Daoy (cell line): ENCODE measurements around the gene MTHFD1L. TPM values are rescaled to one million over a fixed set of nuclear protein-coding genes. Genes with fewer than 3 reads are reported as not detected.

Source experiments
- DNase-seq: peaks from one replicate; pipeline ENCODE4 v3.0.0-alpha.2; 2015; ENCODE audit warnings: low read depth
- total RNA-seq: library from RNA; depleted of rRNA; stranded (reverse); fragments of >200 nt; shearing (Covaris generic); gene quantifications from 2 replicates; pipeline ENCODE4 v1.2.3, GENCODE V29; 2014

MTHFD1L gene
- total RNA-seq, 1 experiment from 2014 or later = 17.8 TPM

DNA sequence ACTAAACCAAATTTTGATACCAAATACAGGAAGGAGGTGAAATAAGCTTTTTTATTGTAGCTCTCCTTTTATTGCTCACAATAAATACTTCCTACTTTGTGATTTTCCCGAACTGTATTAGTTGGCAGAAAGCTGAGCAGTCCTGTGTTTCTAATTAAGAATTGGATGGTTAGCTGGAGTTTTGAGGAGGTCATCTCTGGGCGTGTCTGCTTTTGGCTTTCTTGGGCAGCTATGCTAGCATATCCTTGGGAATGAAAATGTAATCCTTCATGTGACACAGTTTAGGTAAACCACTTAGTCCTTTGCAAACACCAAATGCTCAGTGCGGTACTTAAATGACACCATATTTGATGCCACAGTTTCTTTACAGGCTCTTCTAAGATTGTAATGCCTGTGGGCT lies 67.5 kb downstream of the MTHFD1L start:
- no peak for DNase-seq

DNA sequence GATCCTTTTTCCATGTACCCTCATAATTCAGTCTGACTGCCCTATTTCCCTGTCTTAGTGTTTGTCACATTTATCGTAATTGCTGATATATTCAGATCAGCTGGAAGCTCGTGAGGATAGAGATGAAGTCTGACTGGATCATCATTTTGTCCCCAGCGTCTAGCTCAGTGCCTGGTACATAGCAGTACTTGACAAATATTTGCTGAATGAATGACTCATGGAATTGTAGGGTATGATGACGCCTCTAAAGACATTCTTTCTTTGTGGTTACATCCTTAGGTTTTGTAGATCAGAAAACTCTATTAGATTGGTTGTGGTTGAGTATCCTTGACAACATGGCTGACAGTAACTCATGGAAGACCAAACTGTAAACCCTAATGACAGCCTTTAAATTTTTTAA lies 68.9 kb downstream of the MTHFD1L start:
- DNase-seq = peak; percentile 43

DNA sequence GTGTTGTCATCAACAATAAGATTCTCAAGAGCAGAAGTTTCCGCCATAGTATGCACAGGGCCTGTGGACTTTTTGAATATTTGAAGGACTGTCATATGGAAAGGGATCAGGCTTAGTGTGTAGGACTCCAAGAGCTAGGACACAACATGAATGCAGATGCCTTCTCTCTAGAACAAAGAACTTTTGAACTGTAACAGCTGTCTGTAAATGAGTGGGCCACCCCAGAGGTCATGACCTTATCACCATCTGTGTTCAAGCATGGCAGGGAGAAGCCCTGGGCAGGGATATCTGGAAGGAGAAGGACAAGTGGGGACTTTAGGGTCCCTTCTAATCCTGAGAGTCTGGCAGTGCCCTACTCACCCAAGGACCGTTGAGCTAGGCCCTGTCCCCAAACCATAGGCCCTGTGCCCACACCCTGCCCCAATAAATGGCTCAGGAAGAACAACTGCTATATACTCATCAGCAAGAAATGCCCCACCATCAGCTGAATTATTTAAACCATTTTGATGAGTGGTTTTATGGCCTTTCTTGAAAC lies 70.6 kb downstream of the MTHFD1L start:
- DNase-seq = no peak

DNA sequence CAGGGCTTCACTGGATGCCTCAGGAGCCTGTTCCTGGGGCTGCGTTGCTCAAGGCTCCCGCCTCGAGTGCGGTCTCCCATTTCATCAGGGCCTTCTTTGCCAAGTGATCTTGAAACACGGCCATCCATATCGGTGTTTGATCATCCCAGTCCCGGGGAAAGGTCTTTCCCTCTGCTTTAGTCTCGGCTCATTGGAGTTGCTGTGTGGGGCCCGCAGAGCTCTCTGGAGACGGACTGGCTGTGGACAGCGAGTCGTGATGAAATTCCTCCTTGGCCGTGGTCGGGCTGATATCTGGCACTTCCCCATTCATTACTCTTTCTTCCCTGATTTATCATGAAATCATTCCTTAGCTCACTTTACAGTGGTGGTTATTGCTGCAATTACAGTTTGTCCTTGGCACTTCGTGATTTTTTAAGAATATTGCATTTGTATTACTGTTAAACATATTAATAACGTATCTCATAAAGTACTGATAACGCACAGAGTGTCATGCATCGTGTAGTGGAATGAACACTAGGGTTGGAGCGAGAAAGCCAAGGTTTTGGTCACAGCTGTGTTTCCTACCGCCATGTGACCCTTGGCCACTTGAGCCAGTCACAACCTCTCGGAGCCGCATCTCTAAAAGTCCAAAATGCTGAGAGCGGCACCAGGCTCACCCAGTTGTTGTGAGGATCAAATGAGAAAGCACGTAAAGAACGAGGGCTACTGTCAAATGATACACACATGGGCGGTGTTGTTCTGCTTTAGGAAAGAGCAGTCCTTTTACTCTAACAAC lies 71.8 kb downstream of the MTHFD1L start:
- DNase-seq = no peak

DNA sequence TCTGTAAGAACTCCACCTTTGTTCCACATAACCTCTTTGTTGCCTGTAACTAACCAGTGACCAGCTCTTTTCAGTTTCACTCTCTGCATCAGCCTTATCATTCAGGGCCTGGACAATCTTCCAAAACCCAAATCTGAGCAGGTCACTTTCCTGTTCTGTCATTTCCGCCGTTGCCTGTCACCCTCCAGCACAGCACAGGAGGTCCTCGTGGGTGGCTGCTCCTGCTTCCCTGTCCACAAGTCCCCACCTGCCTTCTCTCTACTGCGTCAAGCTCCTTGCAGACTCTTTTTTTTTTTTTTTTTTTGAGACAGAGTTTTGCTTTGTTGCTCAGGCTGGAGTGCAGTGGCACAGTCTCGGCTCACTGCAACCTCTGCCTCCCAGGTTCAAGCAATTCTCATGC lies 73.9 kb downstream of the MTHFD1L start:
- DNase-seq = no peak

DNA sequence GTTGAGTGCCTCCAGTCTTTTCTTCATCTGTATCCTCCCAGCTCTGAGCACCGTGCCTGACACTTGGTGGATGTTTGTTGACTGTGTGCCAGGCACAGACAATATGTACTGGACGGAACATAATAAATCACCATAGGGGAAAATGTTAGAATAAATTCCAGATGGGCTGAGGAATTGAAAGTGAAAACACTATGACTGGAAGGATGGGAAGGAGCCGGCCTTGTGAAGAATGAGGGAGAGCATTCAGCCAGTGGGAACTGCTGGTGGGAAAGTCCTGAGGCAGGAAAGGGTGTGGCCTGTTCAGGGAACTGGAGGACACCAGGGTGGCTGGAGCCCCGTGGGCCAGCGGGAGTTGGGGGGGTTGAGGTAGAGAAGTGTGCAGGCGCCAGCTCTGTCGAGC lies 75.4 kb downstream of the MTHFD1L start:
- no peak for DNase-seq

DNA sequence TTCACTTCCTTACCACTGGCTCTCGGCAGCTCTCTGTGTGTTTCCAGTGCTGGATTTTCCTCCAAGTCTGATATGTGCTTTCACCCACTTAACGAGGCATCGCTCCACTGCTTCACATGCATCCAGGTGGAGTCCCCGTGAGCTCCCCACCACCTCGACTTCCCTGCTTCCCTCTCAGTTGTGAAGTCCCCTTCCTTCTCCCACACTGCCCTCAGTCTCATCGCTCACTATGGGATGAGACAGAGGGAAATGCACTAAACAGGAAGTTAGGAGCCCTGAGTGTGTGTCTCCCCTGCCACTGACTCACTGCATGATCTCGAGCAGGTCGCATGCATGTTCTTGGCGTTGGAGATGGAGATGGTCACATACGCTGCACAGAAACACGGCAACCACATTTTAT lies 84.0 kb downstream of the MTHFD1L start:
- DNase-seq = no peak

DNA sequence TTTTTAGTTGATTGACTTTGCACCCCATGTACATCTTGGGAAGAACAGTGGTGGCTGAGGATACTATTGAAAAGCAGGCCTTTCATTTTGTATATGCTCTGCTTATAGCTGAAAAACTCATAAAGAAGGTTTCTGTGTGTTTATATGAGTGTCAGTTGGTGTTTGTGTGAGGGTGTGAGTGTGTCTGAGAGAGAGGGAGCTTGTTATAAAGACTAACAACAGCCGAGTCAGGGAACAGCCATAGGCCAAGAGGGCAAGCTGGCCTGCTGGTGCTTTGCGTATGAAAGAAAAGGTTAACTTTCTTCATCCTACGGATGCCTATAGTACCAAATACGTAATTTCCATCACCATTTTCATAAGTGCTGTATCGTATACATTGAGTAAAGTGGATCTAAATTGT lies 88.3 kb downstream of the MTHFD1L start:
- no peak for DNase-seq

DNA sequence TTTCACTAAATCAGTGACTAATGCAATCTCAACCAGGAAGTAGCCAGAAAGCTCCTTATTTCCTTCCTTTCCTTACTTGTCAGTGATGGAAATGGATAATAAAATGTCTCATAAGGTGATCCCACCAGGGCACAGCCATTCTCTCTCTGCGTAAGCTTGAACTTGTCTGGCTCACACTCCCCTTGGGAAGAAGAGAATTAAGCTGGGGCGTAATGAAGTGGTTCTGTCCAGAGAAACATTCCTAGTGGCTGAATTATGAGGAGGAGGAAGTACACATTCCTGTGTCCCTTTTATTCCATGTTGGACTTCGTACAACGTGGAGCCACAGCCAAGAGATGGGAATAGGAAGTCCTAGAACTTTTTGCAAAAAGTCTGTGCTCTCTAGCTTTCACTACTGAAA lies 93.7 kb downstream of the MTHFD1L start:
- DNase-seq = no peak

DNA sequence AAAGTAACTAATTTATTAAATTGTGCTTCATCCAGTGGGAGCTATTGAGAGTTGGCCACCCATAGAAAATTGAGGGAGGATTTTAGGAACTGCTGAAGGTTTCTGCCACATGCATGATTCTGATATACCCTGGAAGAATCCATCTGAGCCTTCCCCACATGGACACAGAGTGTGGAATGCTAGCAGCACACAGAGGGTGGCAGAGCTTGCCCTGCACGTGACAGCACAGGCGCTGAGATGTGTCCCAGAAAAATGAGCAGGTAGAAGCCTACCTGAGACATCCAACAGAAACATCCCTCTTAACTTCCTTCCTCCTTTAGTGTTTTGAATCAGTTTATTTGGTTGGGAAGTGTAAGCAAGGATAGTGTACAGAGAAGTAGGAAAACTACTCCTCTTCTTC lies 96.9 kb downstream of the MTHFD1L start:
- DNase-seq = no peak

DNA sequence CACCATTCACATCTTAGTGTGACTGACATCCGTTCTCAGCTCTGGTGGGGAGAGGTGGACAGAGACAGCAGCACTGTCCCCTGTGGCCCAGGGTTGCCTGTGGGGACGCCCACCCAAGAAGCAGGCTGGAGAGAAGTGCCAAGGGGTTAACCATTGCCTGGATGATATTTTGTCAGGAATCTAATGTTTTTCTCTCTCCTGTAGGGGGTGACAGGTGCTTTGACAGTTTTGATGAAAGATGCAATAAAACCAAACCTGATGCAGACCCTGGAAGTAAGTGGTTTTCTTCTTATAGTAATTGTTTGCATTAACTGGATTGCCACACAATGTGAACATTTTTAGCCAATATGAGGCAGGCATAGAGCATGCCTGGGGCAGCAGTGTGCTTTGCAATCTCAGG lies 99.3 kb downstream of the MTHFD1L start:
- DNase-seq = no peak

DNA sequence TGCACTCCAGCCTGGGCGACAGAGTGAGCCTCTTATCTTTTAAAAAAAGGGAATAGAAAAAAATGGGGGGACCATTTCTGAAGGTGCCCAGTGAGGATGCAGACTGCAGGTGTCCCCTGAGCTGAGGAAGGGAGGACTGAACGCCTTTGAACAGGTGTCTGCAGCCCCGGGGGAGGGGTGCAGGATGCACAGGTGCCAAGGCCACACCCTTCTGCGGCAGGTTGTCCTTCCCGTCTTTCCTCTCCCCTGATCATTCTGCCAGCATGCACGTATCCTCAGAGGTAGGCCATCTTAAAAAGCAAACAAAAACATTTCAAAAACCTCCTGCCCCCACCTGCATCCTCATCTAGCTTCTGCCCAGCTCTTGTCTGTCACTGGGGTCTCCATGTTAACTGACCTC lies 101.3 kb downstream of the MTHFD1L start:
- no peak for DNase-seq

DNA sequence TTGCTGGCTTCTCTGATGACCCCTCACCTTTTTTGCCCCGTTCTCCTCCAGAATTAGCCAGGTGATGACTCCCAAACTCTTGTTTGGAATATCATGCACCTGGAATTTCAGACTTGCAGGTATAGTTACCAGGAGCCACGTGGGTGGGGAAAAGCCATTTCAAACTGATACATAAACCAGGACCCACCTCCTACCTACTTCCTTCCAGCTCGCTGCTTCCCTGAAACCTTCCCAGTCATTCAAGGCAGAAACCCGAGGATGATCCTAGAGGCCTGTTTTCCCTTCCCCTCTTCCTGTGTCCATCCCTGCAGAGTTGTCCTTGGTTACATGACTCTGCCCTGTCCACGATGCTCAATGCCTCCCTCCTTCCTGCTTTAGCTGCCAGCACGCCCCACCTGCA lies 101.9 kb downstream of the MTHFD1L start:
- no peak for DNase-seq

DNA sequence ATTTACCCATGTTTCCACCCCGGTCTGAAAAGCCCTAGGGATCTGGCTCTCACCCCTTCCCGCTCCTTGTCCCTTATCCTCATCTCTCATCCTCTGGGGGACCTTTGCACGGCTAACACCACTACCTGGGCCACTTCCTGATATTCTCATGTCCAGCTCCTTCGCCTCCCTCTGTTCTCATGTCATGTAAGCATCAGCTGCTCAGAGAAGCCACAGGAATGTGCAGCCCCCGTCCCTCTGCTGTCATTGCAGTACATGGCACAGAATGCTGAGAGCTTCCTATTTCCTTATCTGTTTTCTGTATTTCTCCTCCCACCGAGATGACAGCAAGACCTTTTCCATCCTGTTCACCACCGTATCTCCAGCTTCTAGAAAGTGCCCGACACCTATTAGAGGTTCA lies 102.4 kb downstream of the MTHFD1L start:
- DNase-seq = no peak

DNA sequence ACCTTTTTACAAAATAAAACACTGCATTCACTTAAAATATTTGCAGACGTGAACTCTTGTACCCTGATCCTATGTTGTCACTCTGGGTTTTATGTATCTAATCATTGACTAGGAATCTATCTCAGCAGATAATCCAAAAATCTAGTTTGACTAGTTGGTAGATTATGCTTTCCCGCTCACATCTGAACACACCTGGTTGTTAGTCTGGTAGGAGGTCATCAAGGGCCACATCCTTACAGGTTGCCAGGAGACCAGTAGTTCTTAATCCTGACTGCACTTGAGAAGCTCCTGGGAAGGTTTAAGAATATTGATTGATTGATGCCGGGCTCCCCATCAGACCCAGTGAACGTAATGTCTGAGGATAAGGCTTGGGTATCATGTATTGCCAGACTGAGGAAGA lies 104.4 kb downstream of the MTHFD1L start:
- no peak for DNase-seq

DNA sequence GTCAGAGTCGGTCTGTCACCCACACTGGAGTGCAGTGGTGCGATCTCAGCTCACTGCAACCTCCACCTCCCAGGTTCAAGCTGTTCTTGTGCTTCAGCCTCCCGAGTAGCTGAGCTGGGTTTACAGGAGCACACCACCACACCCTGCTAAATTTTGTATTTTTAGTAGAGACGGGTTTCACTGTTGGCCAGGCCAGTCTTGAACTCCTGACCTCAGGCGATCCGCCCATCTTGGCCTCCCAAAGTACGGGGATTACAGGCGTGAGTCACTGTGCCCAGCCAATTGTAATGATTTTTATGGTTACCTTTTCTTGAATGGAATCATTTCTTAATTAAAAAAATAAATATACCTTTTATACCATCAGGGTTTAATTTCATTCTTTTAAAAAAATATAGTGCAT lies 105.7 kb downstream of the MTHFD1L start:
- no peak for DNase-seq

DNA sequence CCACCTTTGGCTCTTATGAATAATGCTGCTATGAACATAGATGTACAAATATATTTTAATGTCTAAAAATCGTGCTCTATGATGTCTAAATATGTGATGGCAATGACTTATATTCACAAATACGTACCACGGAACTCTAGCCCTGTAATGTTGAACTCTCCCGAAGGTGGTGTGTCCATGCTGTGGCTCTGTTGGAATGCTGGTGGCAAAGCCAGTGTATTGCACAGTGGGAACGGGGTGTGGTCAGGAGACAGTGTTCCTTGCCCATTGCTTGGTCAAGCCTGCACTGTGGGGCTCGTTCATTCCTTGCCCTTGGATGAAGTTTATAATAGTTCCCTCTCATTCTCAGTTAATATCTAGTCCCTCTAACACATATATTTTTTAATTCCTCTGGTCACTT lies 109.6 kb downstream of the MTHFD1L start:
- DNase-seq = no peak

DNA sequence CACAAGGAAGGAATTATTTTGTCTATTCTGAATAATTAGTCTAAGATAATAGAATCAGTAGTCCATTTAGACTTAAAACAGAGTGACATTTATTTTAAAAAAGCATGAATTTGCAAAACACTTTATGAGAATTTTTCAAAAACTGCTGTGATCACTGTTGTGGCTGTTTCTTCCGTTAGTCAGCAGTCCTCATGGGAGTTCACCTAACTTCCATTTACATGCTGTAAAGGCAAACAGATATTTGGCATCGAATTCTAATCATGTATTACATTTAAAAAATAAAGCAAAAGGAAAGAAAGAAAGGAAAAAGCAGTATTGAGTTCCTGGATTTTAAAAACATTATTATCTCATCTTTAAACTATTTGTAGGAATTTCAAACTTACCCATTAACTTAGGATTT lies 111.8 kb downstream of the MTHFD1L start:
- DNase-seq = no peak

DNA sequence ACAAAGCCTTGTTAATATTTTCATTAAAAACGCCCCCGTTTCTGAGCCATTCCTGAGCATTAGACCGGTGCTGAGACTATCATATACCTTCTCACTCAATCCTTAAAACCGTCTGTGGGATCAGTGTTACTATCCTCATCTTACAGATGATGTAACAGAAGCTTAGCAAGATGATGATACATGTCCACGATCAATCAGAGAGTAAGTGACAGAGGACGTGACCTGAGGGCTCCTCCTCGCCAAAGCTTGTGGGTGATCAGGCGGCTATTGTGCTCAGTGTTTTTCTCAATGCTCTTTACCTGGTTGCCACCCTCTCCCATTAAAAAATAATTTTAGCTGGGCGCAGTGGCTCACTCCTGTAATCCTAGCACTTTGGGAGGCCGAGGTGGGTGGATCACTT lies 113.1 kb downstream of the MTHFD1L start:
- DNase-seq = no peak

DNA sequence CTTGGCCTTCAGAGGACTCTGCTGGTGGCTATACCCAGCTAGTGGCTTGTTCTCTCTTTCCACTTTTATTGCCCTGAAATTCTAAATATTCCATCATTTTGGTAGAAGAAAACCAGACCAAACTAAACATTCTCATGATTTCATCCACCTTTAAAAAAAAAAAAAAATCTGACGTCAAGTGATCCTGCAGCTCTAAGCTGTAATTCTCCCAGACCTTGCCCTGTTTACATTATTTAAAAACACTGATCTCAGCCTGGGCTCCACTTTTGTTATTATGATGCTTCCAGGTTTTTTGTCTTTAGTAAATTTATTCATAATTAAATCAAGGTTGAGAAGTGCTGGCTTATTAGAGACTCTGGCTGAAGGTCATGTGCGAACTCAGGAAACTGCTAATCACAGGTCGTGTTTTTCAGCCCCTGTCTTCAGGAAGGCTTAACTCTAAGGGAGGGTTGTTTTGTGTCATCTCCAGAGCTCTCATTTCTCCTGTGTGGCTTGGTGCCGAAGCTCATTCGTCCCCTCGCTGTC lies 114.4 kb downstream of the MTHFD1L start:
- no peak for DNase-seq

DNA sequence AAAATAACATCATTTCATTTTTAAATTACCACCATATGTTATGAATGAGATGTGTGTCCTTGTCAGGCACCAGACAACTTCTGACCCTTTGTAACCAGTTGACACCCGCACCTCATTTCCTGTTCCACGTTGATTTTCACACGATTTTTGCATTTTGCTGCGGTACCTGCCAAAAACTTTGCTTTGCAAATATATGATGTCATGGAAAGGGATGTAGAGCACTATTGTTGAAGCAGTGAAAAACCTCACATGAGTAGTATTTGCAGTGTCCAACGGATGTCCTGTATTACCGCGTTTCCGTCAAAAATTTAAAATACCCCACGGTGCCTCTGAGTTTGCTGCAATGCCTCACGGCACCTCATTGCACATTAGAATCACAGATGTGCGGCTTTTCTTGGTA lies 115.6 kb downstream of the MTHFD1L start:
- DNase-seq = no peak

DNA sequence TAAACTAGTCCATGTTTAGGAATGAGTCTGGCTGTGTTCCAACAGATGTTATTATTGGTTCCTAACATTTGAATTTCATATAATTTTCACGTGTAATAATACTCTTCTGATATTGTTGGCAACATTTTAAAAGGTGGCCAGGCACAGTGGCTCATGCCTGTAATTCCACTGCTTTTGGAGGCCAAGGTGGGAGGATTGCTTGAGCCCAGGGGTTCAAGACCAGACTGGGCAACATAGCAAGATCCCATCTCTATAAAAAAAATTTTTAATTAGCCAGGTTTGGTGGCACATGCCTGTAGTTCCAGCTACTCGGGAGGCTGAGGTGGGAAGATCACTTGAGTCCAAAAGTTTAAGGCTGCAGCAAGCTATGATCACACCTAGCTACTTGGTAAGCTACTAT lies 116.2 kb downstream of the MTHFD1L start:
- no peak for DNase-seq

DNA sequence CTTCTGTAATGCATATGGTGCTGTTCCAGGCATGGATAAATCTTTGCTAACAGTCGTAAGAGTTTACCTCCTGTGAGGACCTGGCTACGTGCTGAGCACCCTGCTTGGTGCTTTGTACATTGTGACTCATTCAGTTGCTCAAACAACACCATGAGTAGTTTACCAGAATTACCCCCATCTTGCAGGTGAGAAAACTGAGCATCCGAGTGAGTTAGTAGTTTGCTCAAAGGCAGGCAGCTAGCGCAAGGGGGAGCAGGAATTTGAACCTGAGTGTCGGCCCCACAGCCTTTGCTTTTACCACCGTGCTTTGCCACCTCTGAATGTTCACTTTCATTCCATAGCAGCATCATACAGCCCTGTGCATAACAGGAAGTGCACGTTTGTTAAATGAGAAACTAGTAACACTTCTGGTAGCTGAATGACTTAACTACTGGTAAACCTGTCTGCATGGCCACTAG lies 121.9 kb downstream of the MTHFD1L start:
- no peak for DNase-seq
